ENCODE data around the gene GRAMD2B. TPM values are rescaled to one million over a fixed set of nuclear protein-coding genes. Genes with fewer than 3 reads are reported as not detected.
"Not testable (repeated sequence)": the region's sequence is repeated elsewhere in the genome, so short reads cannot be mapped to it uniquely, and the experiment has no call there.

The GRAMD2B gene
- total RNA-seq, 2 experiments from 2014 or later, result 4.3 to 7.2 TPM

DNA sequence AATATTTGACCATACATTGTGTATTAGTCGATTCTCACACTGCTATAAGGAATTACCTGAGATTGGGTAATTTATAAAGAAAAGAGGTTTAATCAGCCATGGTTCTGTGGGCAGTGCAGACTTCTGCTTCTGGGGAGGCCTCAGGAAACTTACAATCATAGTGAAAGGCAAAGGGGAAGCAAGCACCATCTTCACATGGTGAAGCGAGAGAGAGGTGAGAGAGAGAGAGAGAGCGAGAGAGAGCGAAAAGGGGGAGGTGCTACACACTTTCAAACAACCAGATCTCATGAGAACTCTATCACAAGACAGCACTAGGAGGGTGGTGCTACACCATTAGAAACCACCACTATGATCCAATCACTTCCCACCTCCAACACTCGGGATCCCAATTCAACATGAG lies 4.1 kb upstream of the GRAMD2B start:
- Mint-ChIP-seq H3K36me3 (no peaks in the 10 kb centered on the region), H3K27ac (no peak overlapping the region), H3K4me1 (peaks cover 17% of the 10 kb centered on the region), H3K27me3 (no peaks in the 10 kb centered on the region), H3K9me3 (ENCODE audit: low read depth) (peaks cover 2% of the 10 kb centered on the region), H3K4me3 (no peak overlapping the region)
- CTCF ChIA-PET, result no interaction called here
- ATAC-seq (no peak), DNase-seq (no peak)

DNA sequence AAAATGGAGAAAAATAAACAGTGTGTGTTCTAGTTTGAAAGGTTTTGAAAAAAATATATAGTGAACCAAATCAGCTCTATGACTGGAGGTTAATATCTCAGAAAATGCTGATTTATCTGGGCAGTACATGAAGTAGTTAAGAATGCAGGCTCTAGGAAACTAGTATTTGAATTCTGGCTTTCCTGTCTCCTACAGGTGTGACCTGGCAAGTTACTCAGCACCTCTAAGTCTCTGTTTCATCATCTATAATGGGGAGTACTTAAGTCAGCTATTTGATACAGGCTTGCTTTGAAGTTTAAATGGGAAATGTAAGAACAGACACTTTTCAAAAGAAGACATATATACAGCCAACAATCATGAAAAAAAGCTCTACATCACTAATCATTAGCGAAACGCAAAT lies 5.2 kb downstream of the GRAMD2B start:
- Mint-ChIP-seq H3K9me3 (ENCODE audit: low read depth) (no peaks in the 10 kb centered on the region), H3K36me3 (peaks cover 23% of the 10 kb centered on the region), H3K4me3 (no peak overlapping the region), H3K4me1 (peaks cover 24% of the 10 kb centered on the region), H3K27ac (no peak overlapping the region), H3K27me3 (no peaks in the 10 kb centered on the region)
- no peak for DNase-seq
- ATAC-seq, result no peak
- CTCF ChIA-PET, result no interaction called here

DNA sequence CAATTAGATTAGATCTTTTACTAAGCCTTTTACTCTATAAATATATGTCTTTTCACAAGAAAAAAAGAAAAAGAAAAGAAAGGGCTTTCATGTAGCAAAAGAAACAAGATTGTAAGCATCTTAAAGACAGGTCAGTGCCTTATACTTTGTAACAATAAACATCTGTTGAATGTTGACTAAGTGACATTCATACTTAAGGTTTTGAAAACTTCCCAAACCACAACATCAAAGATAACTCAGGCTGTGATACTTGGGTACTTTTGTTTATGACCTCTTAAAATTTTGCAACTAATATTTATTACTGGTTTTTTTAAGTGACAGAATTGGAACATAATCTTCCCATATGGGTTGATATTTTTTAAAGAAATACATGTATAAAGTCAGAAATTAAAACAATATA lies 7.4 kb downstream of the GRAMD2B start:
- peaks cover 7% of the 10 kb centered on the region for H3K4me1 Mint-ChIP-seq
- H3K36me3 Mint-ChIP-seq, result peaks cover 24% of the 10 kb centered on the region
- H3K27ac Mint-ChIP-seq, result no peak overlapping the region
- H3K9me3 Mint-ChIP-seq (ENCODE audit: low read depth), result no peaks in the 10 kb centered on the region
- no peaks in the 10 kb centered on the region for H3K27me3 Mint-ChIP-seq
- CTCF ChIA-PET, result no interaction called here
- DNase-seq (no peak), ATAC-seq (no peak)
- H3K4me3 Mint-ChIP-seq, result no peak overlapping the region

DNA sequence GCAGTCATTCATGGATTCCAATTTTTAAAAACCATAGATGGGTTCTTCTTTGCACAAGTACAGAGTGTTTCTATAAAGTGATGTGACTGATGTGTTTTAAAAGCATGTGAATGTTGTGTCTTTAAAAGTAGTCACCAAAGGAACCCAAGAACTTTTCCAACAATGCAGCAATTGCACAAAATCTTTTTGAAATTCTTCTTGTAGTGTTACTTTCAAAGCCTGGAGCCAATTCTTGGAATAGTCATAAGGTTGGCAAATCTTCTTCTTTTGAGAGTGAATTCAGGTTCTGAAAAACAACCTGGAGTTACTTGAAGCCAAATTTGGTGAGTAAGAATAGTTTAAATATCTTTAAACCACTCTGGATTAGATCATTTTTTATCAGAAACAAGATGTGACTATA lies 10.5 kb downstream of the GRAMD2B start:
- ATAC-seq (no peak), DNase-seq (no peak)
- CTCF ChIA-PET, result interaction anchor here (0.6 kb wide), 1 partner anchor 303 kb away, joined by 3 read pairs; no protein-coding TSS in a partner anchor
- H3K4me3 Mint-ChIP-seq, result no peak overlapping the region
- no peaks in the 10 kb centered on the region for H3K27me3 Mint-ChIP-seq
- no peak overlapping the region for H3K27ac Mint-ChIP-seq
- H3K4me1 Mint-ChIP-seq, result peaks cover 16% of the 10 kb centered on the region
- peaks cover 28% of the 10 kb centered on the region for H3K36me3 Mint-ChIP-seq
- H3K9me3 Mint-ChIP-seq (ENCODE audit: low read depth), result no peaks in the 10 kb centered on the region

DNA sequence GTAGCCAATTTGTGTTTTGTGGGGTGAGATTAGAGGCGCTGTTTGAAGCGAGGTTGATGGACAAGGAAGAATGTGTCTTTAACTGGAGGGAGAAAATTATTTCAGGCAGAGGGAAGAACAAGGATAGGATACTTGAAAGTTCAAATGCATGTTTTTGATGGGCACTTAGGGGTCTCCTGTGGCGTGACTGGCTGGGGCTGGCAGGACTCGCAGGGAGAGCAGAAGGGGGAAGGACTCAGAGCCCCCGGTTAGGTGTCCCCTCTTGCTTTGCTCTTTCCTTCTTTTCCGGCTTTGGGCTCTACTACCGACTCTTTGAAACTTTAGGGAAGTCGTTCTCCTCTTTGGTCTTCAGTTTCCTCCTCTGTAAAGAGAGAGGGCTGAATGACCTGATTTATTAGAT lies 12.1 kb downstream of the GRAMD2B start:
- ATAC-seq, result no peak
- CTCF ChIA-PET, result no interaction called here
- no peaks in the 10 kb centered on the region for H3K9me3 Mint-ChIP-seq (ENCODE audit: low read depth)
- no peak overlapping the region for H3K27ac Mint-ChIP-seq
- DNase-seq, result no peak
- H3K27me3 Mint-ChIP-seq, result no peaks in the 10 kb centered on the region
- H3K36me3 Mint-ChIP-seq, result peaks cover 31% of the 10 kb centered on the region
- H3K4me3 Mint-ChIP-seq, result no peak overlapping the region
- peaks cover 19% of the 10 kb centered on the region for H3K4me1 Mint-ChIP-seq

DNA sequence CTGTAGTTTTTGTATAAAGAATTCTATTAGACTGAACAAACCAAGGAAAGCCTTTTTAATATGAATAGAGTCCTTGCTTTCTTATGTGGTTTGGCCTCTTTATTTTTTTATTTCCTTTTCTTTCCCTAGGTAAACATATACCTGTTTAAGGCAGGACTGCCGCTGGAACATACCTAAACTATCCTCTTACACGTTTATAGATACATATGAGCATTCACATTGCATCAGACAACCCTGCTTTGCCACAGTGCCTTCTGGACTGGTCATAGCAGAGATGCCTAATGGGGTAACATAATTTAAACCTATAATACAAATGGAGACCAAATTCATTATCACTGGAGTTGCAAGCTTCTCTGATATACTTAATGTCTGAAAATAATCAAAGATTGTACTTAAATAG lies 12.5 kb downstream of the GRAMD2B start:
- Mint-ChIP-seq H3K9me3 (ENCODE audit: low read depth) (no peaks in the 10 kb centered on the region), H3K4me1 (peaks cover 19% of the 10 kb centered on the region), H3K27ac (no peak overlapping the region), H3K4me3 (no peak overlapping the region), H3K36me3 (peaks cover 35% of the 10 kb centered on the region), H3K27me3 (no peaks in the 10 kb centered on the region)
- ATAC-seq, result no peak
- CTCF ChIA-PET, result no interaction called here
- no peak for DNase-seq

DNA sequence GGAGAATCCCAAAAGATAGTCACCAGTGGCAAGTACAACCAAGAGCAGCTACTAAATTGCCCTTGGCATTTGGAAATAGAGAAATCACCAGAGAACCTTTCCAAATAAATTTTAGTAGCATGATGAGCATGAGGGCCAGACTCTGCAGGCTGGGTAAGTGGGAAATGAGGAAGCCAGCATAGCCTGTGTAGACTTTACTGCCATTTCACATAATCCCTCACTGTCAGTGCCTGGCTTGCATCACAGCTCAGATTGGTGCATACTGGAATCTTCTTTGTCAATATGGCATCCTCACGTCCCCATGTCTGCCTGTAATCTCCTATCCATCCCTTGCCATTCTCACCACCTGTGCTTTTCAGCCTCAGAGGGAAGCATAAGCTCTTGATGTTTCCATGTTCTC lies 14.5 kb downstream of the GRAMD2B start:
- Mint-ChIP-seq H3K4me1 (peaks cover 19% of the 10 kb centered on the region), H3K27ac (peak overlapping the region; percentile 57), H3K36me3 (peaks cover 31% of the 10 kb centered on the region), H3K27me3 (no peaks in the 10 kb centered on the region), H3K9me3 (ENCODE audit: low read depth) (no peaks in the 10 kb centered on the region), H3K4me3 (no peak overlapping the region)
- ATAC-seq, result no peak
- CTCF ChIA-PET, result interaction anchor here (1.3 kb wide), 1 partner anchor 8 kb away, joined by 3 read pairs; no protein-coding TSS in a partner anchor
- DNase-seq, result no peak

DNA sequence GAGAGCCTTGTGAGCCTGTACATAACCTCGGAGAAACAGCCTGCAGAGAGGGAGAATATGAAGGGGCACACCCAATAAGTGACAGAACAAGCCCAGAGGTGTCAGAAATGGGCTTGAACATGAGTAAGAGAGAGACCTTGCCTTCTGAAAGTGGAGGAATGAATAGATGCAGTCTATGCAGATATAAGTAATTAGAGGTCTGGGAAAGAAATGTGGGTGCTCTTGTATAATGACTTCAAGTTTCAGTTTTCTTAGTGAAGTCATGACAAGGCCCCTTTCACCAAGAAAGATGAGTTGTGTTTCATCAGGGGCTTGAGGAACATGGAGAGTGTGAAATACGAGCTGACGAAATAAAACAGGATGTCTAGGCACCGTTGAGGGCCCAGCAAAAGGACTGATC lies 15.1 kb downstream of the GRAMD2B start:
- Mint-ChIP-seq H3K27me3 (no peaks in the 10 kb centered on the region), H3K27ac (peak overlapping the region; percentile 57), H3K36me3 (peaks cover 31% of the 10 kb centered on the region), H3K9me3 (ENCODE audit: low read depth) (no peaks in the 10 kb centered on the region), H3K4me3 (no peak overlapping the region), H3K4me1 (peaks cover 23% of the 10 kb centered on the region)
- DNase-seq, result no peak
- CTCF ChIA-PET, result interaction anchor here (1.3 kb wide), 1 partner anchor 9 kb away, joined by 3 read pairs; no protein-coding TSS in a partner anchor
- ATAC-seq, result peak; percentile 94

DNA sequence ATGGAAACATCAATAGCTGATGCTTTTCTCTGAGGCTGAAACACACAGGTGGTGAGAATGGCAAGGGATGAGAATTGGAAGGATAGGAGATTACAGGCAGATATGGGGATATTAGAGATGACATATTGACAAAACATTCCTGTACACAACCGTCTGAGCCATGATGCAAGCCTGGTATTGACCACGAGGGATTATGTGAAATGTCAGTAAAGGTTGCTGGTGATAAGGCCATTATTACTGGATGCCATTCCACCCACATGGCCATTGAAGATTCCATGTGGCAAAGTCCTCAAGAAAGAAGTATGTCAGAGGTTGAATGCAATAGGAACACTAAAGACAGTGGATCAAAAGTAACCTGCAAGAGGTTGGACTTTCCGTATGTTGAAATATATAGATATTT lies 15.7 kb downstream of the GRAMD2B start:
- DNase-seq (no peak), ATAC-seq (no peak)
- Mint-ChIP-seq H3K4me1 (peaks cover 29% of the 10 kb centered on the region), H3K36me3 (peaks cover 31% of the 10 kb centered on the region), H3K4me3 (no peak overlapping the region), H3K9me3 (ENCODE audit: low read depth) (no peaks in the 10 kb centered on the region), H3K27me3 (no peaks in the 10 kb centered on the region), H3K27ac (peak overlapping the region; percentile 57)
- CTCF ChIA-PET, result interaction anchor here (1.3 kb wide), 1 partner anchor 9 kb away, joined by 3 read pairs; no protein-coding TSS in a partner anchor

DNA sequence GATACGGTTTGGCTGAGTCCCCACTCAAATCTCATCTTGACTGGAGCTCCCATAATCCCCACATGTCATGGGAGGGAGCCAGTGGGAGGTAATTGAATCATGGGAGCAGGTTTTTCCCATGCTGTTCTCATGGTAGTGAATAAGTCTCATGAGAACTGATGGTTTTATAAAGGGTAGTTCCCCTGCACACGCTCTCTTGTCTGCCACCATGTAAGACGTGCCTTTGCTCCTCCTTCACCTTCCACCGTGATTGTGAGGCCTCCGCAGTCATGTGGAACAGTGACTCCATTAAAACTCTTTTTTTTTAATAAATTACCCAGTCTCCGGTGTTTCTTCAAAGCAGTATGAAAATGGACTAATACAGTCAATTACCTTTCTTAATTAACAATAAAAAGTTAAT lies 16.5 kb downstream of the GRAMD2B start:
- H3K4me3 Mint-ChIP-seq; ATAC-seq; CTCF ChIA-PET; H3K9me3 Mint-ChIP-seq (ENCODE audit: low read depth); H3K27me3 Mint-ChIP-seq; H3K27ac Mint-ChIP-seq; DNase-seq: not testable (repeated sequence)
- peaks cover 31% of the 10 kb centered on the region for H3K36me3 Mint-ChIP-seq
- peaks cover 37% of the 10 kb centered on the region for H3K4me1 Mint-ChIP-seq

DNA sequence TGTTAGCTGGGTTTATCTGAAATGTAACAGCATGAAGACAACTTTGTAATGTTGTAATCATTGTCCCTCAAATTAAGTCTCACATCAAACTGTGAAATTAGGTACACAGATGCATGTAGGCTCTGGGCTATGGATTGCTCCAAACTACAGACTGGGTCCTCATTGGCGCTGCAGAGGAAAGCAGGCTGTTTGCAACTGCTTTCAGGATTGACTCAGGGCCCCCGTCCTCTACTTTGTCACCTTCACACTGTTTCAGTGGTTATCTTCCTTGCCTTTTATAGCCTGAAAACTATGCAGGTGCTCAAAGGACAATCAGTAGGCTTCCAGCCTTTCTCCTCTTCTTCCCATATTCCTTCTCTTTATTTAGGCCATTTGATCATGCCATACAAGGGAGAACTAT lies 18.0 kb downstream of the GRAMD2B start:
- peaks cover 52% of the 10 kb centered on the region for H3K4me1 Mint-ChIP-seq
- ATAC-seq (no peak), DNase-seq (no peak)
- H3K4me3 Mint-ChIP-seq, result no peak overlapping the region
- H3K27ac Mint-ChIP-seq, result no peak overlapping the region
- no peaks in the 10 kb centered on the region for H3K9me3 Mint-ChIP-seq (ENCODE audit: low read depth)
- no peaks in the 10 kb centered on the region for H3K27me3 Mint-ChIP-seq
- CTCF ChIA-PET, result interaction anchor here (0.9 to 1.5 kb wide), 2 partner anchors 12 to 59 kb away, joined by 3 to 4 read pairs; no protein-coding TSS in a partner anchor
- H3K36me3 Mint-ChIP-seq, result peaks cover 27% of the 10 kb centered on the region

DNA sequence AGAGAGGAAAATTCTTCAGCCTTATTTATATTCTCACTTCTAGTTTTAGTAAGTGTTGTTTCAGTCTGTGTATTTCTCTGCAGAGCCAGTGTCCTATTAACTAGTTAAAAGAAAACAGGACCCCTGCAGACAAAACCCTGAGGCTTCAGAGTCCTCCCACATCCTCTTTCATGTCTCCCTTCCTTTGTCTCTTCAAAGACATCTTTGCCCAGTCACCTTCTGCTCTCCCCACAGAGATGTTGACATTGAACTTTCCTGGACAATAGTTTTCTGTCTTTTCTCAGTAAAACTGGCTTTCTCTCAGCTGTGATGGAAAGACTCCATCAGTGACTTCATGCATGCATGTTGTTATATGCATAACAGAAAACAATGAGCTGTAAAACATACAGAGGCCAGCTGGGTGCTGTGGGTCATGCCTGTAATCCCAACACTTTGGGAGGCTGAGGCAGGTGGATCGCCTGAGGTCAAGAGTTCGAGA lies 20.2 kb downstream of the GRAMD2B start:
- H3K9me3 Mint-ChIP-seq (ENCODE audit: low read depth), result no peaks in the 10 kb centered on the region
- H3K4me3 Mint-ChIP-seq, result no peak overlapping the region
- H3K4me1 Mint-ChIP-seq, result peaks cover 52% of the 10 kb centered on the region
- H3K27ac Mint-ChIP-seq, result peak overlapping the region; percentile 58
- CTCF ChIA-PET, result interaction anchor here (1.1 kb wide), 2 partner anchors 11 to 158 kb away, joined by 3 to 4 read pairs; partner anchors contain the start of gene PHAX
- DNase-seq, result peak; percentile 45
- H3K36me3 Mint-ChIP-seq, result peaks cover 14% of the 10 kb centered on the region
- no peaks in the 10 kb centered on the region for H3K27me3 Mint-ChIP-seq
- ATAC-seq, result peak; percentile 38

DNA sequence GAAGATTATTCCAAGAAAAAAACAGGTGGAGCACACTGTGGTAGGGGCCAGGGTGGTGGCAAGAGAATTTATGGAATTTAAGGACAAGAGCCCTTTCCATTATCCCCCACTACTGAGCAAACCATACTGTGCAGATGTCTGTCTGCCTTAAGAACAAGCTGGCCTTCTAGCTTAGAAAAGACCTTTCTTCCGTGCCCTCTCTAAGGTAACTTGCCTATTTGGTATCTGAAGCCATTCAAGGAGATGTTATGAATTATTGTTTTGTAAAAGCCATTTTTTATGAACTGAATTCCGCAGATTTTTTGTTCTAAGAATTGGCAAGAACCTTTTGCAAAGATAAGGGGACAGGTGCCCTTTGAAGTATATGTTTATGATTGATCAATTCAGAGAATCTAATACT lies 20.9 kb downstream of the GRAMD2B start:
- H3K36me3 Mint-ChIP-seq, result peaks cover 8% of the 10 kb centered on the region
- no peak overlapping the region for H3K4me3 Mint-ChIP-seq
- H3K9me3 Mint-ChIP-seq (ENCODE audit: low read depth), result no peaks in the 10 kb centered on the region
- no peaks in the 10 kb centered on the region for H3K27me3 Mint-ChIP-seq
- no peak for DNase-seq
- H3K4me1 Mint-ChIP-seq, result peaks cover 50% of the 10 kb centered on the region
- ATAC-seq, result no peak
- no peak overlapping the region for H3K27ac Mint-ChIP-seq
- CTCF ChIA-PET, result interaction anchor here (1.1 kb wide), 2 partner anchors 11 to 157 kb away, joined by 3 to 4 read pairs; partner anchors contain the start of gene PHAX

DNA sequence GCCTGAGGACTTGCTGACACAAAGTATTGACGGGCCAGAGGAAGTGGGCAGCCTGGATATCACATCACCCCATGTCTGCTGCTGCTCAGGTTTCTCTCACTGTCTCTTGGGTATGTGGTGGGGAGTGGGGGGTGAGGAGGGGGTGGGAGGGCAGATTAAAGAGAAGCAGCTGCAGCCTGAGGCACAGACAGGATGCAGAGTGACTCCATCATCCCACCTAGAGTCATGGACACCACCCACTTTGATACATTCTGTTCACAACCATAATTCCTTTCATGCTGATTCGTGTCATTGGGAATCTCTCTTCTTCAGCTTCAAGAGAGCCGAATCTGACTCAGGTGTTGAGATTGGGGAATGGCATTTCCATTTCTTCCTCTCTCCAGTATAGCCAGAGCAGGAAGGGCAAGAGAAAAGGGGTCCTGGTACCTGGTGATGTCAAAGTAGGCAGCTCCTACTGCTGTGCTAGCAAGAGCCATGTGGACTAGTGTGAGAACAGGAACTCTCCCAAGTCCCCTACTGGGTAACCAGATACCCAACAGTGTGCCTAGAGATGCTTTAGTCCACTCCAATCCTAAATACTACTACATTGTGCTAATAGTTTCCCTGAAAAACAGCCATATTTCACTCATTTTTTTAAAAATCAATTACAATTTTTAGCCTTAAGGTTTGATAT lies 22.4 kb downstream of the GRAMD2B start:
- Mint-ChIP-seq H3K27ac (peak overlapping the region; percentile 53), H3K4me1 (peaks cover 62% of the 10 kb centered on the region), H3K27me3 (no peaks in the 10 kb centered on the region), H3K4me3 (no peak overlapping the region), H3K9me3 (ENCODE audit: low read depth) (no peaks in the 10 kb centered on the region), H3K36me3 (no peaks in the 10 kb centered on the region)
- no peak for ATAC-seq
- CTCF ChIA-PET, result interaction anchor here (1.3 kb wide), 1 partner anchor 22 kb away, joined by 5 read pairs; the partner anchor contains the start of gene GRAMD2B
- DNase-seq, result no peak
